RPMI8226 (cell line): ENCODE results near the gene PRXL2C.

ENCODE experiments used
- DNase-seq: peaks from one replicate; pipeline ENCODE4 v3.0.0-alpha.2; 2015

PRXL2C gene

GRCh38 chr9:96609732-96610131 is 45.4 kb downstream of the PRXL2C start:
- no peak for DNase-seq

- DNase-seq = no peak
These were observed 47.1 kb downstream of the PRXL2C start for GRCh38 chr9:96607971-96608370.

GRCh38 chr9:96605328-96605727 is 49.8 kb downstream of the PRXL2C start:
- DNase-seq = no peak

- DNase-seq = no peak
These were observed 51.2 kb downstream of the PRXL2C start for GRCh38 chr9:96604004-96604319.

GRCh38 chr9:96603305-96604003 is 51.7 kb downstream of the PRXL2C start:
- no peak for DNase-seq

- no peak for DNase-seq
These were observed 55.8 kb downstream of the PRXL2C start for GRCh38 chr9:96599298-96599697.

- DNase-seq = no peak
These were observed 58.5 kb downstream of the PRXL2C start for GRCh38 chr9:96596601-96597111.
